AG09309 (cell line): ENCODE results near the gene CCKAR.
A peak's percentile ranks its signal among the peaks of the same experiment; 100 is the strongest.

Experiments
- DNase-seq: peaks from one replicate; pipeline ENCODE4 v3.0.0-alpha.2; 2010; ENCODE audit warnings: low read depth
- H3K4me3 ChIP-seq: 2 replicates; pipeline ENCODE4 v1.5.1; 2011; ENCODE audit warnings: mild to moderate bottlenecking, low read depth, low read length, moderate library complexity; ENCODE audit not compliant: control insufficient read depth
- TF ChIP-seq, protein P1 (sequence below): IDR thresholded peaks from 2 replicates; pipeline ENCODE4 v1.5.1; 2011; ENCODE audit warnings: mild to moderate bottlenecking, low read depth, low read length, inconsistent platforms; ENCODE audit not compliant: insufficient read depth, control insufficient read depth; ENCODE audit errors: missing control alignments

The CCKAR gene

DNA sequence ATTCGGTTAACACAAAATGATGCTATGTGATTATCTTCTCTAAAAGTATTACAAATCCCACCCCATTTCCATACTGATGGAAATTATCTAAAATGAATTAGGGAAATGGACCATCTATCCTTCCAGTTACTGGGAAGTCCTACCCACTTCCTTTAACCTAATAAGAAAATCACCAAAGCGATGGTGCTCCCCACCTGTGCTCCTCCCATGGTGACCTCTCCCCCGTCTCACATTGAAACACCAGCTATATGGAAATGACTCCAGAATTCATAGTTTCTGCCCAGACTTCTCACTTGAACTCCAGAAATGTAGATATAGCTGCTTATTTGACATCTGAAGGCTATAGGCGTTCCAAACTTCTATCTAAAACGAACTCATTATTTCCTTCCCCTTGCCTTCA, 48.5 kb downstream of the CCKAR start:
- TF ChIP-seq, protein P1, sequence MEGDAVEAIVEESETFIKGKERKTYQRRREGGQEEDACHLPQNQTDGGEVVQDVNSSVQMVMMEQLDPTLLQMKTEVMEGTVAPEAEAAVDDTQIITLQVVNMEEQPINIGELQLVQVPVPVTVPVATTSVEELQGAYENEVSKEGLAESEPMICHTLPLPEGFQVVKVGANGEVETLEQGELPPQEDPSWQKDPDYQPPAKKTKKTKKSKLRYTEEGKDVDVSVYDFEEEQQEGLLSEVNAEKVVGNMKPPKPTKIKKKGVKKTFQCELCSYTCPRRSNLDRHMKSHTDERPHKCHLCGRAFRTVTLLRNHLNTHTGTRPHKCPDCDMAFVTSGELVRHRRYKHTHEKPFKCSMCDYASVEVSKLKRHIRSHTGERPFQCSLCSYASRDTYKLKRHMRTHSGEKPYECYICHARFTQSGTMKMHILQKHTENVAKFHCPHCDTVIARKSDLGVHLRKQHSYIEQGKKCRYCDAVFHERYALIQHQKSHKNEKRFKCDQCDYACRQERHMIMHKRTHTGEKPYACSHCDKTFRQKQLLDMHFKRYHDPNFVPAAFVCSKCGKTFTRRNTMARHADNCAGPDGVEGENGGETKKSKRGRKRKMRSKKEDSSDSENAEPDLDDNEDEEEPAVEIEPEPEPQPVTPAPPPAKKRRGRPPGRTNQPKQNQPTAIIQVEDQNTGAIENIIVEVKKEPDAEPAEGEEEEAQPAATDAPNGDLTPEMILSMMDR, result no peak
- H3K4me3 ChIP-seq, result no peak overlapping the region
- no peak for DNase-seq

DNA sequence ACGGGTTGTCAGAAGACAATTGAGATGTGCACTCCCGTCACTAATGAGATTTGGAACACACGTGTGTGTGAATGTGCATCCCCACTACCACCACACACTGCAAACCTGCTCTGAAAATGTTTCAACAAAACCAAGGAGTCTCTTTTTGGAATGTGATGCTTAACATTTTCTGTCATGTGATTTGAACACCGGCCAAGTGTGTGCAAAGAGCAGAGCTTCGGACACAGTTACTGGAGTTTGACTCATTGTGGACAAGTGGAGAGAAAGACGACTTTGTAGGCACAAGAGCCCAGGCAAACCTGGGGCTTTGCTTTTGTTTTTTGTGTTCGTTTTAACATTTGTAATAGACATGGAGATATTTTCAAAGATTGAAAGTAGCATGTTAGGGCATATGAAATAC, 49.2 kb downstream of the CCKAR start:
- TF ChIP-seq, protein P1, result no peak
- peak; percentile 28 for DNase-seq

DNA sequence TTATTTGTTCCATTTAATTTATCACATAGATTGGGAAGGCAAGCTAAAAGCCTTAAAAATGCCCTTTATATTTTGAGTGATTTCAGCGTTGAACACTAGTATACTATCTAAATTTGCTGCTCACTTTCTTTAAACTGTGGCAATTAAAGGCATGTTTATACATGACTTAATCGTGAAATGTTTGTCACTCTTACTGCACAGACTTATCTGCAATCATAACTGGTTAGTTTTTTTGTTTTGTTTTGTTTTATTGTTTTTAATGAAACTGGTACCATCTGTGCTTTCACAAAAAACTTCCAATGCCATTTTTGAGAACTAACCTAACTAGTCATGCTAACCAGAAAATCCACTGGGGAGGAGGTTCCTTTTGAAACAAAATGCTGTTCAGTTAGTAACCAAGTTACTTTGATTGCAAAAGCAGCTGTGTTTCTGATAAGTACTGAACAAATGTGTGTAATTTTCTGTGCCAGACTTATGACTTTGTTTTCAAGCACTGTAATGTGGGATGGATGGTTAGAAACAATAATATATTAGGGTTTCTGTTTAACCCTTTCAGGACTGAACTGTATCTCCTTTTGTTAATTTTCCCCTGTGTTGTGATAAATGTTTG, 56.1 kb downstream of the CCKAR start:
- no peak overlapping the region for H3K4me3 ChIP-seq
- TF ChIP-seq, protein P1, result no peak
- no peak for DNase-seq

More for the DNA sequence above, 49.2 kb downstream of the CCKAR start:
- no peak overlapping the region for H3K4me3 ChIP-seq

DNA sequence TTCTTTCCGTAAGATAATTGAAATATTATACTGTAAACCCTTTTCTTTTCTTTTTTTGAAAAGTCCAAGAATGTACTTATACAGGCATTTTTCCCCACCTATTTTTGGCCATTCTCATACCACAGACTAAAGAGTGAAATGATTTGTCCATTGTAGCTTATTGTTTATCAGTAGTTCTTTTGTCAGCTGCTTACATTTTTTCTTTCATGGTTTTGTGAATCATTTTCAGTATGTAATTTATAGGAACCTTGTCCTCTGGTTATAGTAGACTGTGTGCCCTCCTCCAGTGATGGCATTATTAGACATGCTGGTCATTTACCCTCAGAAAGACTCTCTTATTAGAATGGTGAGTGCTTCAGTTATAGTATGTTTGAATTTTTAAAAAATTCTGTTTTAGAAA, 56.7 kb downstream of the CCKAR start:
- H3K4me3 ChIP-seq, result no peak overlapping the region
- DNase-seq, result no peak
- TF ChIP-seq, protein P1, result no peak

DNA sequence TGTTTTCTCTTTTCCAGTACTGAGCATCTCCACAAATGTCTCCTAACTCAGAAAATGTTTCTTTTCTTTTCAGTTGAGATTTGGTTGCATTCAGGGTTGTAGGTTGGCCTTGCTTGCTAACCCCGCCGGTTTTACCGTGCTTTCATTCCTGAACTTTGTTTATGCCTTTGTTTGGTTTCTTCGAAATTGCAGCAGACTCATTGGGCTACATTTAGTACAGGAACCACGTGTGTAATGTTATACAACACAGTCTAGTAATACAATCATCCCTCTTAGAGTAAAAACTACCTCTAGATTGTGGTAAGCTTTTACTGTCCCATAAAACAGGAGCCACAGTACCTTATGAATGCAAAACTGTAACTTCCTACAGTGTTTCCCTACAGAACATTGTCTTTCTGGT, 57.9 kb downstream of the CCKAR start:
- DNase-seq, result no peak
- H3K4me3 ChIP-seq, result no peak overlapping the region
- TF ChIP-seq, protein P1, result no peak

DNA sequence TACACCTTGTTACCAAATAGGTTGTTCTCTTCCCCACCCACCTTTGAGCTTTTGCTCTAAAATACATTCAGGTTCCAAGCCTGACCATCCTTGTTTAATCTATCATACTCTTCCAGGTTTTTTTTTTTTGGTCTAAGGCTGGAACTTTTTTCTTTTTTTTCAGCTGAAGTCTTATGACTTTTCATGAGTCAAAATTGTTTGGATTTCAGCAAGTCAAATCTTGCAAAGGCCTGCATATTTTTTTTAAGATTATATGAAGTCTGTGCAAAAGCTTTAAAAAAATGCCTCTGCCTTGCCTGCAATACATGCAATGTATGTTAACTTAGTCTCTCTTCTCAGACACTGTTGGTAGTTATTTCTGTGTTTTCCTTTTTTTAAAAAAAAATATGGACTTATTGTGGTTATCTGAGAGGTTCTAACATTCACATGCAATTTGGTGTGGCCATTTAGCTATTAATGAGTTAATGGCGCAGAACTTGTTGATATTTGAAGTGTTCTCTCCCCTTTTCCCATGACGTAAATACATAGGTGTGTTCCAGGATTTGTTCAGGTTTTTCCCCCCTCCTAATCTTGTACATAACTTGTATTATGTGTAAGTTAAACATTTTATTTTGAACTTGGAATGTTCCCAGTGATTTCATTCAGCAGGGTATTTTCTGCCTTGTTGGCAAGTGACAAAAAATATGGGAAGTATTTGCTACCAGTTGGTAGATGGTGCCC, 58.7 kb downstream of the CCKAR start:
- TF ChIP-seq, protein P1, result no peak
- no peak overlapping the region for H3K4me3 ChIP-seq
- DNase-seq, result no peak
